Loucy (cell line): ENCODE measurements around the gene GCNT4.

Source experiments
- CTCF ChIP-seq: fragments of 200-600 bp; sonication (generic); conservative IDR thresholded peaks from 2 replicates; pipeline ENCODE4 v1.5.1; 2014; ENCODE audit warnings: mild to moderate bottlenecking, antibody characterized with exemption, low read length
- EZH2phosphoT487 ChIP-seq: fragments of 200-600 bp; IDR thresholded peaks from 2 replicates; pipeline ENCODE4 v1.6.1; 2018; ENCODE audit warnings: antibody characterized with exemption, mild to moderate bottlenecking, moderate library complexity, borderline replicate concordance

GRCh38 chr5:75046366-75047142 is 5.8 kb downstream of the GCNT4 start:
- TF ChIP-seq CTCF (no peak), EZH2phosphoT487 (no peak)
